C4-2B (cell line): ENCODE measurements around the gene ACER3.

Source experiments
- CTCF ChIP-seq: fragments of 450-650 bp; conservative IDR thresholded peaks from 2 replicates; pipeline ENCODE4 v1.5.1; 2017; ENCODE audit warnings: mild to moderate bottlenecking
- ZFX ChIP-seq: fragments of 450-650 bp; IDR thresholded peaks from 2 replicates; pipeline ENCODE4 v1.6.1; 2017

DNA sequence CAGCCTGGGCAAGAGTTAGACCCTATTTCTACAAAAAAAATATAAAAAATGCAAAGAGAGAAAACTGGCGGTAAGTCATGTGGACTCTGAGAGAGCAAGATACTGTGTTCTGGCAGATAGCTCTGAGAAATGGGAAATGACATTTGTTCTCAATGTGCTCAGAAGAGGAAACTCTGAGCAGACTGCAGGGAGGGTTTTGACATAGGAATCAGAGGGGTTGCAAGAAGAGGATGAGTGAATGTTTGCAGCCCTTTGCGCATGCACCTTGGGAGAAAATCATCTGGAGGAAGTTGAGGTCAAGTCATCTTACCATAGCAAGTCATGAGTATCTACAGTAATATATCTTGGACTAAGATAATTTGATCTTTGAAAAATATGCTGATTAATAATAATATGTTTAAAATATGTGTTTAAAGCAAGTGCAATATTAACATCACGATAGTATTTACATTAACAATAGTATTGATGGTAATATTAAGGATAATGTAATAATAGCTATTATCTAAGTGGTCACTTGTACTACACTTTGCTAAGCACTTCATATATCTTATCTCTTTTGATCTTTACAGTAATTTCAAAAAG is 2.6 kb downstream of the ACER3 start:
- TF ChIP-seq ZFX (no peak), CTCF (no peak)
